HEK293T (cell line): Measurements from ENCODE around the gene LPGAT1.

ENCODE experiments used
- FOXM1 ChIP-seq: fragments of 450-650 bp; IDR thresholded peaks from 2 replicates; pipeline ENCODE4 v1.6.1; 2017; ENCODE audit warnings: mild to moderate bottlenecking, borderline replicate concordance
- HDGF ChIP-seq: fragments of 450-650 bp; IDR thresholded peaks from 2 replicates; pipeline ENCODE4 v1.6.1; 2017; ENCODE audit warnings: antibody characterized with exemption, borderline replicate concordance
- L3MBTL2 ChIP-seq: fragments of 450-650 bp; conservative IDR thresholded peaks from 2 replicates; pipeline ENCODE4 v1.6.1; 2016; ENCODE audit warnings: mild to moderate bottlenecking
- ZNF384 ChIP-seq: fragments of 450-650 bp; IDR thresholded peaks from 2 replicates; pipeline ENCODE4 v1.6.1; 2016

- TF ChIP-seq L3MBTL2: no peak
- no peak for TF ChIP-seq HDGF
- no peak for TF ChIP-seq FOXM1
- no peak for TF ChIP-seq ZNF384
Observed at GRCh38 chr1:211723273-211723672, 107.3 kb downstream of the LPGAT1 start.
